DOHH2 (cell line): ENCODE results near the gene STK32B.

Experiments used
- H3F3A ChIP-seq: fragments of 200-600 bp; sonication (generic), shearing (Covaris generic); 2 replicates; pipeline ENCODE4 v1.6.0; 2016; ENCODE audit warnings: antibody characterized with exemption, mild to moderate bottlenecking; ENCODE audit not compliant: control insufficient read depth, insufficient read depth
- H3K27ac ChIP-seq: fragments of 200-600 bp; sonication (generic); 2 replicates; pipeline ENCODE4 v1.5.1; 2014; ENCODE audit warnings: low read depth, mild to moderate bottlenecking, low read length, moderate library complexity
- H3K27me3 ChIP-seq: fragments of 200-600 bp; sonication (generic); 2 replicates; pipeline ENCODE4 v1.6.1; 2014; ENCODE audit warnings: mild to moderate bottlenecking, low read length, mixed read lengths; ENCODE audit not compliant: control insufficient read depth
- H3K36me3 ChIP-seq: fragments of 200-600 bp; sonication (generic); 2 replicates; pipeline ENCODE4 v1.6.1; 2014; ENCODE audit warnings: mild to moderate bottlenecking, low read length, moderate library complexity, mixed read lengths; ENCODE audit not compliant: control insufficient read depth
- H3K4me1 ChIP-seq: fragments of 200-600 bp; sonication (generic); 2 replicates; pipeline ENCODE4 v1.6.1; 2014; ENCODE audit warnings: mild to moderate bottlenecking, low read length, mixed read lengths; ENCODE audit not compliant: control insufficient read depth
- H3K4me2 ChIP-seq: fragments of 200-600 bp; sonication (generic); 2 replicates; pipeline ENCODE4 v1.6.0; 2014; ENCODE audit warnings: mild to moderate bottlenecking, low read length, moderate library complexity
- H3K4me3 ChIP-seq: fragments of 200-600 bp; sonication (generic); 2 replicates; pipeline ENCODE4 v1.5.1; 2014; ENCODE audit warnings: mild to moderate bottlenecking, low read length, mixed read lengths
- H3K79me2 ChIP-seq: fragments of 200-600 bp; sonication (generic); 2 replicates; pipeline ENCODE4 v1.6.1; 2014; ENCODE audit warnings: mild to moderate bottlenecking, low read length, mixed read lengths; ENCODE audit not compliant: control insufficient read depth
- H3K9me2 ChIP-seq: fragments of 200-600 bp; sonication (generic); replicated peaks from 2 replicates; pipeline ENCODE4 v1.6.1; 2014; ENCODE audit warnings: mild to moderate bottlenecking, low read length, mixed read lengths; ENCODE audit not compliant: control insufficient read depth
- H3K9me3 ChIP-seq: fragments of 200-600 bp; sonication (generic); 2 replicates; pipeline ENCODE4 v1.6.1; 2014; ENCODE audit warnings: antibody characterized with exemption, low read length, mixed read lengths; ENCODE audit not compliant: control insufficient read depth, insufficient read depth
- H4K20me1 ChIP-seq: fragments of 200-600 bp; sonication (generic); 2 replicates; pipeline ENCODE4 v1.6.0; 2014; ENCODE audit warnings: low read depth, mild to moderate bottlenecking, antibody characterized with exemption, low read length, moderate library complexity; ENCODE audit not compliant: control insufficient read depth, insufficient read depth
- CTCF ChIP-seq: fragments of 200-600 bp; sonication (generic); IDR thresholded peaks from one replicate; pipeline ENCODE4 v1.5.1; 2014; ENCODE audit warnings: antibody characterized with exemption, mild to moderate bottlenecking, low read depth, low read length; ENCODE audit not compliant: poor library complexity, severe bottlenecking
- EZH2phosphoT487 ChIP-seq: fragments of 200-600 bp; sonication (generic); IDR thresholded peaks from 2 replicates; pipeline ENCODE4 v1.6.1; 2017; ENCODE audit warnings: borderline replicate concordance, mild to moderate bottlenecking, antibody characterized with exemption, low read length, moderate library complexity, mixed read lengths

The STK32B gene

DNA sequence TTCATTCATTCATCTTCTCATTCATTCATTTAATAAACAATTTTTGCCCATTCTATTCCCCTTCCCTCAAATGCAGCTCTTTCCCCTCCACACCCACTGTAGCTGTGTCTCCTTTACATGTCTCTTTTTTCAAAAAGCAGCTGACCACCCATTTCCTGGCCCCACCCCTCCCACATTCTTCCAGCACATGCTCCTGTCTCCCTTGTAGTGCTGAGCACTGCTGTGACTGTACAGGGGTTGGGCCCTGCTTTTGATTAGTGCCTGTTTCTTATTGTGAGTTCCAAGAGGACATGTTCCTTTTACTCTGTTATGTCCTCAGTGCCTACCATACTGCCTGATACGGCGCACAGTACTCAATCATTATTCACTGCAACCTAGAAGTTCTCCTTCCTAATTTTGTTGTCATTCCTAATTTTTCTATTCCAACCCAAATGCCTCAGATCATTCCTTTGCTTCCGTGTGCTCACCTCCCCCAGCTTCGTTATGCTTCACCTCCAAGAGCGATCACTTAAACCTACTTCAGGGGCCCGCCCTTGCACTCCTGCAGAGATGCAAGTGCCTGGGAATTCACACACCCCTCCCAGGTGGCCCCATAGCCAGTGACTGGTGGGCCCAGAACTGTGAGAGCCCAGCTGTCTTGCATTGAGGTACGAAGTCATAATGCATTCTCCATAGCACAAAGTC, 152.2 kb downstream of the STK32B start:
- no peak overlapping the region for H3K4me2 ChIP-seq
- TF ChIP-seq CTCF, result no peak
- no peak for TF ChIP-seq EZH2phosphoT487
- no peak overlapping the region for H3K27ac ChIP-seq
- no peaks in the 10 kb centered on the region for H3K4me1 ChIP-seq
- no peaks in the 10 kb centered on the region for H3K36me3 ChIP-seq
- no peaks in the 10 kb centered on the region for H4K20me1 ChIP-seq
- H3K4me3 ChIP-seq, result no peak overlapping the region
- H3F3A ChIP-seq, result no peaks in the 10 kb centered on the region
- no peaks in the 10 kb centered on the region for H3K9me2 ChIP-seq
- H3K27me3 ChIP-seq, result no peaks in the 10 kb centered on the region
- H3K79me2 ChIP-seq, result no peaks in the 10 kb centered on the region
- no peaks in the 10 kb centered on the region for H3K9me3 ChIP-seq

GRCh38 chr4:5203993-5204310, 152.7 kb downstream of the STK32B start:
- no peaks in the 10 kb centered on the region for H3K79me2 ChIP-seq
- H3K9me3 ChIP-seq, result no peaks in the 10 kb centered on the region
- no peaks in the 10 kb centered on the region for H3K9me2 ChIP-seq
- no peaks in the 10 kb centered on the region for H3F3A ChIP-seq
- H3K4me2 ChIP-seq, result no peak overlapping the region
- H3K27me3 ChIP-seq, result no peaks in the 10 kb centered on the region
- H3K4me3 ChIP-seq, result no peak overlapping the region
- TF ChIP-seq CTCF (no peak), EZH2phosphoT487 (no peak)
- H4K20me1 ChIP-seq, result no peaks in the 10 kb centered on the region
- H3K4me1 ChIP-seq, result no peaks in the 10 kb centered on the region
- H3K27ac ChIP-seq, result no peak overlapping the region
- no peaks in the 10 kb centered on the region for H3K36me3 ChIP-seq

DNA sequence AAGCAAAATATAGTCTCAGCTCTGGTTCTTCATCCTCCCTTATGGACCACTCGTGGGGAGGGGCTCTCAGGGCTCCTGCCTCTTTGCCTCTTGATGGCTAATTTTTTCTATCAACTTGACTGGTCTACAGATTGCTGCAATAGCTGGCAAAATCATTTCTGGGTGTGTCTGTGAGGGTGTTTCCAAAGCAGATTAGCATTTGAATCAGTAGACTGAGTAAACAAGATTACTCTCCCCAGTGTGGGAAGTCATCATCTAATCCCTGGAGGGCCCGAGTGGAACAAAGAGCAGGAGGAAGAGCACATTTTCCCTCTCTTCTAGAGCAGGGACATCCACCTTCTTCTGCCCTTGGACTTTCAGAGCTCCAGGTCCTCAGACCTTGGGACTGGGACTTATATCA, 153.5 kb downstream of the STK32B start:
- Histone ChIP-seq H3K79me2 (no peaks in the 10 kb centered on the region), H3K27ac (no peak overlapping the region), H3K36me3 (no peaks in the 10 kb centered on the region), H3K4me3 (no peak overlapping the region), H4K20me1 (no peaks in the 10 kb centered on the region), H3K4me2 (no peak overlapping the region), H3K4me1 (no peaks in the 10 kb centered on the region), H3F3A (no peaks in the 10 kb centered on the region), H3K27me3 (no peaks in the 10 kb centered on the region), H3K9me2 (no peaks in the 10 kb centered on the region), H3K9me3 (no peaks in the 10 kb centered on the region)
- TF ChIP-seq CTCF, result no peak
- no peak for TF ChIP-seq EZH2phosphoT487
